ENCODE data around the gene AP1AR.
"Not testable (repeated sequence)": the region's sequence is repeated elsewhere in the genome, so short reads cannot be mapped to it uniquely, and the experiment has no call there.

The AP1AR gene

GRCh38 chr4:112296949-112297880 is 65.6 kb downstream of the AP1AR start, which contains the start of gene ALPK1:
Gene ALPK1, plus strand, starts transcription at chr4:112297369.
- peak within 1 kb of the TSS; percentile 35 for H3K4me3 ChIP-seq (ENCODE audit: low read depth, low read length)
- peak; percentile 86 for DNase-seq (ENCODE audit: low read depth, low spot score)
- TF ChIP-seq, protein P1, sequence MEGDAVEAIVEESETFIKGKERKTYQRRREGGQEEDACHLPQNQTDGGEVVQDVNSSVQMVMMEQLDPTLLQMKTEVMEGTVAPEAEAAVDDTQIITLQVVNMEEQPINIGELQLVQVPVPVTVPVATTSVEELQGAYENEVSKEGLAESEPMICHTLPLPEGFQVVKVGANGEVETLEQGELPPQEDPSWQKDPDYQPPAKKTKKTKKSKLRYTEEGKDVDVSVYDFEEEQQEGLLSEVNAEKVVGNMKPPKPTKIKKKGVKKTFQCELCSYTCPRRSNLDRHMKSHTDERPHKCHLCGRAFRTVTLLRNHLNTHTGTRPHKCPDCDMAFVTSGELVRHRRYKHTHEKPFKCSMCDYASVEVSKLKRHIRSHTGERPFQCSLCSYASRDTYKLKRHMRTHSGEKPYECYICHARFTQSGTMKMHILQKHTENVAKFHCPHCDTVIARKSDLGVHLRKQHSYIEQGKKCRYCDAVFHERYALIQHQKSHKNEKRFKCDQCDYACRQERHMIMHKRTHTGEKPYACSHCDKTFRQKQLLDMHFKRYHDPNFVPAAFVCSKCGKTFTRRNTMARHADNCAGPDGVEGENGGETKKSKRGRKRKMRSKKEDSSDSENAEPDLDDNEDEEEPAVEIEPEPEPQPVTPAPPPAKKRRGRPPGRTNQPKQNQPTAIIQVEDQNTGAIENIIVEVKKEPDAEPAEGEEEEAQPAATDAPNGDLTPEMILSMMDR (IDR thresholded peaks at IDR 0.05; ENCODE audit: low read depth, low read length) = no peak
- in situ Hi-C loops (cut with HindIII; ENCODE audit: low sequenced_read_pairs) = no loop called here

- no peak overlapping the region for H3K4me3 ChIP-seq (ENCODE audit: low read depth, low read length)
- in situ Hi-C loops (cut with HindIII; ENCODE audit: low sequenced_read_pairs) = no loop called here
- no peak for DNase-seq (ENCODE audit: low read depth, low spot score)
- TF ChIP-seq, protein P1 (IDR thresholded peaks at IDR 0.05; ENCODE audit: low read depth, low read length) = no peak
Observed at GRCh38 chr4:112299721-112300120, 68.1 kb downstream of the AP1AR start.

DNA sequence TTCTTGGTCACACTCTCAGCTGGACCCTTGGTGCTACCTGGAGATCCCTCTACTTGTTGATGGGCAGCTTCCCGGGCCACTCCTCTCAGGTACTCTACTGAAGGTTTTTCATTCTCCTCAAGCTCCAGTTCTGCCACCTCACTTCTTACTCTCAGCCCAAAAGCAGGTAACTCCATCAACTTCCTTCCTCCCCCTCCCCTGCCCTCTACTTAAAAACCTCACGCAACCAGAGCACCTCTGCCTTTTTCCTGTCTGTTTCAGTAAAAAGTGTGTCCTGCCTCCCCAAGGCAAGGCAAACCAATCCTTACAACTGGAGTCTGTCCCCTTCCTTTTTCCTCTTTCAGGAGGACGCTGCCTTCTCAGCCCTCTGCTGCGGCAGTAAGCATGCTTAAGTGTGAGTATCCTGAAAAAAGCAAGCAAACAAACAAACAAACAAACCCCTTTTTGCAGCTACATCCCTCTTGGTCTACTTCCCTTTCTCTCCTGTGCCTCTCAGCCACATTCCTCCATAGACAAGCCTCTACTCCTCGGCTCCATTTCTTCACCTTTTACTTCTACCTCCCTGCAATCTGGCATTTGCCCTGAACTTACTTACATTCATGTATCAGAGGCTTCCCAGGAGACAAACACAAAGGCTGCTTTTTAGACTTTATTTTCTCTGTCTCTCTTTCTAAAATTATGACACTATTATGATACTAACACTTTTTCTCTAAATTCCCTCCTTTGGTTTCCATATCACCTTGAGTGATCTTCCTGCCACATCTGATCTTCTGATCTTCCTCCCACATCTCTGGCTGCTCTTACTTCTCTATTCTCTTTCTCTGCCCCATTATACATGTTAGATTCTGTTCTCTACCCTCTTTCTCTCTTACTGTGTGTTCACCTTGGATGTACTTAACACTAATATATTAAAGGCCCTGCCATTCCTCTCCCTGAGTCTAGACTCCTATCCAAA is 71.0 kb downstream of the AP1AR start:
- no peak overlapping the region for H3K4me3 ChIP-seq (ENCODE audit: low read depth, low read length)
- DNase-seq (ENCODE audit: low read depth, low spot score) = no peak
- in situ Hi-C loops (cut with HindIII; ENCODE audit: low sequenced_read_pairs) = no loop called here
- TF ChIP-seq, protein P1 (IDR thresholded peaks at IDR 0.05; ENCODE audit: low read depth, low read length) = no peak

DNA sequence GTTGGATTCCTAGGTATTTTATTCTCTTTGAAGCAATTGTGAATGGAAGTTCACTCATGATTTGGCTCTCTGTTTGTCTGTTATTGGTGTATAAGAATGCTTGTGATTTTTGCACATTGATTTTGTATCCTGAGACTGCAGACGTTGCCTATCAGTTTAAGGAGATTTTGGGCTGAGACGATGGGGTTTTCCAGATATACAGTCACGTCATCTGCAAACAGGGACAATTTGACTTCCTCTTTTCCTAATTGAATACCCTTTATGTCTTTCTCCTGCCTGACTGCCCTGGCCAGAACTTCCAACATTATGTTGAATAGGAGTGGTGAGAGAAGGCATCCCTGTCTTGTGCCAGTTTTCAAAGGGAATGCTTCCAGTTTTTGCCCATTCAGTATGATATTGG is 73.9 kb downstream of the AP1AR start:
- DNase-seq (ENCODE audit: low read depth, low spot score); H3K4me3 ChIP-seq (ENCODE audit: low read depth, low read length); in situ Hi-C loops (cut with HindIII; ENCODE audit: low sequenced_read_pairs): not testable (repeated sequence)

DNA sequence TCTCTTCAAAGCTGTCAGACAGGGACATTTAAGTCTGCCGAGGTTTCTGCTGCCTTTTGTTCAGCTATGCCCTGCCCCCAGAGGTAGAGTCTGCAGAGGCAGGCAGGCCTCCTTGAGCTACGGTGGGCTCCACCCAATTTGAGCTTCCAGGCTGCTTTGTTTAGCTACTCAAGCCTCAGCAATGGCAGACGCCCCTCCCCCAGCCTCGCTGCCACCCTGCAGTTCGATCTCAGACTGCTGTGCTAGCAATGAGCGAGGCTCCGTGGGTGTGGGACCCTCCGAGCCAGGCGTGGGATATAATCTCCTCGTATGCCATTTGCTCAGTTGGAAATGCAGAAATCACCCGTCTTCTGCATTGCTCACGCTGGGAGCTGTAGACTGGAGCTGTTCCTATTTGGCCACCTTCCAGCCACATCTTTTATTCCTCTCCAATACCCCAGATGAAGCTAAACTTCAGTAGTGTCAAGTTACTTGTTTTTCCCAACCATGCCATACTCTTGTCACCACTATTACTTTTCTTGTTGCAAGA is 77.7 kb downstream of the AP1AR start:
- peak overlapping the region; percentile 22 for H3K4me3 ChIP-seq (ENCODE audit: low read depth, low read length)
- in situ Hi-C loops (cut with HindIII; ENCODE audit: low sequenced_read_pairs) = not testable (repeated sequence)
- peak; percentile 60 for DNase-seq (ENCODE audit: low read depth, low spot score)

GRCh38 chr4:112311516-112311915 is 79.9 kb downstream of the AP1AR start:
- H3K4me3 ChIP-seq (ENCODE audit: low read depth, low read length) = no peak overlapping the region
- TF ChIP-seq, protein P1 (IDR thresholded peaks at IDR 0.05; ENCODE audit: low read depth, low read length) = no peak
- DNase-seq (ENCODE audit: low read depth, low spot score) = no peak
- in situ Hi-C loops (cut with HindIII; ENCODE audit: low sequenced_read_pairs) = no loop called here

DNA sequence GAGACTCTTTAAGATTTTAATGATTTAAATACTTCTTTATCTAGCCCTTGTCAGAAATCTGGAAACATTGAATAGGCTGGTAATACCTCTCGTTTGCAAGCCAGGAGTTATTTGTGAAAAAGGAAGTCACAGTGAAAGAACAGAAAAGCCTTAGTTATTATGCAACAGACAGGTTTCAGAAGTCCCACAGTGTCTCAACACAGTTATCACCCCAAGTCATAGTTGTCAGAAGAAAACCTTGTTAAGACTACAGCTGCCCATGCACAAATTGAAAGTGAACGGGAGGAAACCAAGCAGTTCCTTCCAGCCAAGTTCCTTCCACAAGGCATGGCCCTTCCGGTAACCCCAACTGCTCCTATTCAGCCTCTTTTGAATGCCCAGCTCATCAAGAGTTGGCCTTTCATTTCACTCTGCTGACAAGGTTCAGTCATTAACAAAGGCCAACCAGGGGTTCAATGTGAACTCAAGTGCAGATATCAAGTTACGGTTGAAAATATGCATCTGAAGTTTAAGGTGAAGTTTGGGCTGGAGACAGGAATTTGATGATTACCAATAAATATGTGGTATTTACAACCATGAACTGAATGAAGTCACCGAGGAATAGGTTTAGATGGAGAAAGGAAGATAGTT is 81.1 kb downstream of the AP1AR start:
- in situ Hi-C loops (cut with HindIII; ENCODE audit: low sequenced_read_pairs) = no loop called here
- TF ChIP-seq, protein P1 (IDR thresholded peaks at IDR 0.05; ENCODE audit: low read depth, low read length) = no peak
- DNase-seq (ENCODE audit: low read depth, low spot score) = no peak
- no peak overlapping the region for H3K4me3 ChIP-seq (ENCODE audit: low read depth, low read length)

All from astrocyte of the spinal cord (primary cell).